ENCODE measurements around the gene RNF115.
"Not testable (repeated sequence)": the region's sequence is repeated elsewhere in the genome, so short reads cannot be mapped to it uniquely, and the experiment has no call there.

GRCh38 chr1:145765585-145766360 lies 58.1 kb downstream of the RNF115 start:
- not testable (repeated sequence) for TF ChIP-seq CTCF, POLR2A, EP300 (IDR thresholded peaks at IDR 0.05)
